Testis (tissue), 2 donors: ENCODE measurements around the gene NCS1.

Experiments used
- POLR2A ChIP-seq: fragments of 450-650 bp; IDR thresholded peaks from one replicate; pipeline ENCODE4 v1.6.1; 2017; ENCODE audit warnings: antibody characterized with exemption, mild to moderate bottlenecking, moderate library complexity
- TF ChIP-seq, protein P1 (sequence below), 3 experiments: fragments of 450-650 bp in 2 of 3; fragments of 200-600 bp in 1 of 3; sonication (generic) in 1 of 3; IDR thresholded peaks; one replicate each; pipeline ENCODE4 v1.5.1; 2016 to 2019; ENCODE audit warnings: antibody characterized with exemption in 3 of 3, mild to moderate bottlenecking in 2 of 3, moderate library complexity in 1 of 3

- TF ChIP-seq, protein P1, sequence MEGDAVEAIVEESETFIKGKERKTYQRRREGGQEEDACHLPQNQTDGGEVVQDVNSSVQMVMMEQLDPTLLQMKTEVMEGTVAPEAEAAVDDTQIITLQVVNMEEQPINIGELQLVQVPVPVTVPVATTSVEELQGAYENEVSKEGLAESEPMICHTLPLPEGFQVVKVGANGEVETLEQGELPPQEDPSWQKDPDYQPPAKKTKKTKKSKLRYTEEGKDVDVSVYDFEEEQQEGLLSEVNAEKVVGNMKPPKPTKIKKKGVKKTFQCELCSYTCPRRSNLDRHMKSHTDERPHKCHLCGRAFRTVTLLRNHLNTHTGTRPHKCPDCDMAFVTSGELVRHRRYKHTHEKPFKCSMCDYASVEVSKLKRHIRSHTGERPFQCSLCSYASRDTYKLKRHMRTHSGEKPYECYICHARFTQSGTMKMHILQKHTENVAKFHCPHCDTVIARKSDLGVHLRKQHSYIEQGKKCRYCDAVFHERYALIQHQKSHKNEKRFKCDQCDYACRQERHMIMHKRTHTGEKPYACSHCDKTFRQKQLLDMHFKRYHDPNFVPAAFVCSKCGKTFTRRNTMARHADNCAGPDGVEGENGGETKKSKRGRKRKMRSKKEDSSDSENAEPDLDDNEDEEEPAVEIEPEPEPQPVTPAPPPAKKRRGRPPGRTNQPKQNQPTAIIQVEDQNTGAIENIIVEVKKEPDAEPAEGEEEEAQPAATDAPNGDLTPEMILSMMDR (IDR thresholded peaks at IDR 0.05): no peak
- TF ChIP-seq POLR2A: no peak
Measured at GRCh38 chr9:130259044-130259443, 86.8 kb downstream of the NCS1 start.
